ENCODE results near the gene SNX8. TPM values are rescaled to one million over a fixed set of nuclear protein-coding genes. Genes with fewer than 3 reads are reported as not detected.

The SNX8 gene
- total and polyA plus RNA-seq, 9 of the 15 experiments (the other 6 are each of a cell fraction or from before 2014, with no cell fraction given): 2.7 to 51.6 (median 16.9) TPM

GRCh38 chr7:2314209-2314955 lies at the start of gene SNX8 (continued):
- TF ChIP-seq ZNF512 (tag; IDR thresholded peaks at IDR 0.05): no peak
- TF ChIP-seq KLF16 (IDR thresholded peaks at IDR 0.05): no peak
- peak; percentile 87 for TF ChIP-seq VEZF1 (CRISPR knock-in tag; IDR thresholded peaks at IDR 0.05)
- peak; percentile 46; the same call in 1 of the 2 replicates for TF ChIP-seq CREB1 (IDR thresholded peaks at IDR 0.05)
- TF ChIP-seq CREB1 (CRISPR knock-in tag; IDR thresholded peaks at IDR 0.05): peak; percentile 75
- TF ChIP-seq MTA2 (IDR thresholded peaks at IDR 0.05; ENCODE audit: low read depth): peak; percentile 64; the same call in 1 of the 2 replicates
- peak; percentile 96 for TF ChIP-seq GATAD2A (IDR thresholded peaks at IDR 0.05)
- peak; percentile 34; the same call in 1 of the 2 replicates for TF ChIP-seq C11orf30 (IDR thresholded peaks at IDR 0.05; ENCODE audit: low read depth)
- peak; percentile 67 for TF ChIP-seq L3MBTL2 (IDR thresholded peaks at IDR 0.05)
- TF ChIP-seq SOX6 (IDR thresholded peaks at IDR 0.05): 0 out of 2 replicates have a peak, but pooled peaks have one; percentile 23
- no peak for TF ChIP-seq CLOCK (CRISPR knock-in tag; IDR thresholded peaks at IDR 0.05; ENCODE audit: borderline replicate concordance)
- TF ChIP-seq FOXK2 (conservative IDR thresholded peaks at IDR 0.05 in 1 of 2, IDR thresholded peaks at IDR 0.05 in 1 of 2; ENCODE audit: low read depth in 2 of 2): peak in 1 of 2 experiments; percentile 53; a peak in 2 of 4 replicates
- TF ChIP-seq GATAD2B (IDR thresholded peaks at IDR 0.05; ENCODE audit: borderline replicate concordance): no peak
- TF ChIP-seq MBD1 (CRISPR knock-in tag; IDR thresholded peaks at IDR 0.05): no peak
- peak in 1 of 3 experiments; percentile 78 for TF ChIP-seq YY1 (IDR thresholded peaks at IDR 0.05; ENCODE audit: borderline replicate concordance in 1 of 3, control insufficient read depth in 1 of 3, extremely low read depth in 1 of 3, insufficient read depth in 3 of 3, insufficient read length in 1 of 3, insufficient replicate concordance in 2 of 3, low read depth in 1 of 3, low read length in 2 of 3)
- peak; percentile 53; the same call in 1 of the 2 replicates for TF ChIP-seq POLR2A (conservative IDR thresholded peaks at IDR 0.05)
- TF ChIP-seq MAX (CRISPR knock-in tag; IDR thresholded peaks at IDR 0.05): peak; percentile 98
- peak; percentile 57; the same call in 1 of the 2 replicates for TF ChIP-seq ELF1 (tag; IDR thresholded peaks at IDR 0.05)
- TF ChIP-seq SETDB1 (IDR thresholded peaks at IDR 0.05; ENCODE audit: low read length): no peak
- peak; percentile 83; the same call in 1 of the 2 replicates for TF ChIP-seq TARDBP (IDR thresholded peaks at IDR 0.05)
- TF ChIP-seq HMG20B (CRISPR knock-in tag; IDR thresholded peaks at IDR 0.05): no peak
- no peak for TF ChIP-seq ZNF785 (CRISPR knock-in tag; IDR thresholded peaks at IDR 0.05)

Measured in K562 (cell line).